ENCODE measurements around the gene ATP13A2.

Gene ATP13A2

GRCh38 chr1:17027403-17027802 is 15.7 kb upstream of the ATP13A2 start:
- H3K14ac ChIP-seq (ENCODE audit: low read length in 2 of 2) = no peak overlapping the region
- no peaks in the 10 kb centered on the region for H3K9me3 ChIP-seq (ENCODE audit: control insufficient read depth, low read length)
- H3K4me1 ChIP-seq (ENCODE audit: control insufficient read depth, insufficient read depth, low read depth, low read length) = no peaks in the 10 kb centered on the region
- H3K4me3 ChIP-seq (ENCODE audit: insufficient read depth in 1 of 2, low read depth in 1 of 2, low read length in 2 of 2) = no peak overlapping the region
- H3K18ac ChIP-seq (ENCODE audit: low read depth in 1 of 2, low read length in 2 of 2) = no peak overlapping the region
- H3K4ac ChIP-seq (ENCODE audit: low read depth in 1 of 2, low read length in 2 of 2) = no peak overlapping the region
- no peak overlapping the region for H3K27ac ChIP-seq (ENCODE audit: low read length, poor library complexity, severe bottlenecking)
- DNase-seq = no peak
- WGBS = 87% methylated on average over 4 of the region's 5 CpGs
- no peak overlapping the region for H2BK120ac ChIP-seq (ENCODE audit: low read depth, low read length)
- no peak overlapping the region for H2BK5ac ChIP-seq (ENCODE audit: low read depth, low read length, poor library complexity, severe bottlenecking)
- H3K36me3 ChIP-seq (ENCODE audit: control insufficient read depth in 1 of 2, insufficient read depth in 2 of 2, low read depth in 1 of 2, low read length in 2 of 2) = peaks cover 48 to 86% of the 10 kb centered on the region in 2 experiments
- no peak overlapping the region for H4K91ac ChIP-seq (ENCODE audit: low read length)
- no peak overlapping the region for H2BK15ac ChIP-seq (ENCODE audit: low read depth, poor library complexity, severe bottlenecking)
- no peak overlapping the region for H3K4me2 ChIP-seq (ENCODE audit: low read length, poor library complexity, severe bottlenecking)
- no peak overlapping the region for H2AFZ ChIP-seq (ENCODE audit: low read depth, low read length)
- peaks cover 17% of the 10 kb centered on the region for H3K79me1 ChIP-seq (replicated peaks; ENCODE audit: low read length, poor library complexity, severe bottlenecking)
- no peak overlapping the region for H3K9ac ChIP-seq (ENCODE audit: low read length)
- H3K23ac ChIP-seq (ENCODE audit: low read length in 2 of 2) = no peak overlapping the region
- H4K8ac ChIP-seq (ENCODE audit: low read length) = no peak overlapping the region
- H2BK12ac ChIP-seq (ENCODE audit: low read length in 2 of 2) = no peak overlapping the region
- no peaks in the 10 kb centered on the region for H3K27me3 ChIP-seq (ENCODE audit: control insufficient read depth in 1 of 2, insufficient read depth in 1 of 2, low read length in 2 of 2)
- H2AK5ac ChIP-seq (ENCODE audit: low read length, severe bottlenecking) = no peak overlapping the region

GRCh38 chr1:17024721-17025120 is 13.0 kb upstream of the ATP13A2 start:
- H3K27ac ChIP-seq (ENCODE audit: low read length, poor library complexity, severe bottlenecking) = no peak overlapping the region
- no peak overlapping the region for H3K18ac ChIP-seq (ENCODE audit: low read depth in 1 of 2, low read length in 2 of 2)
- H4K91ac ChIP-seq (ENCODE audit: low read length) = no peak overlapping the region
- H2BK12ac ChIP-seq (ENCODE audit: low read length in 2 of 2) = no peak overlapping the region
- no peak overlapping the region for H3K9ac ChIP-seq (ENCODE audit: low read length)
- H3K4me3 ChIP-seq (ENCODE audit: insufficient read depth in 1 of 2, low read depth in 1 of 2, low read length in 2 of 2) = no peak overlapping the region
- no peaks in the 10 kb centered on the region for H3K27me3 ChIP-seq (ENCODE audit: control insufficient read depth in 1 of 2, insufficient read depth in 1 of 2, low read length in 2 of 2)
- H3K4me2 ChIP-seq (ENCODE audit: low read length, poor library complexity, severe bottlenecking) = no peak overlapping the region
- H2BK5ac ChIP-seq (ENCODE audit: low read depth, low read length, poor library complexity, severe bottlenecking) = no peak overlapping the region
- no peak overlapping the region for H2BK15ac ChIP-seq (ENCODE audit: low read depth, poor library complexity, severe bottlenecking)
- 71% methylated on average over 1 of the region's 1 CpG for WGBS
- H3K36me3 ChIP-seq (ENCODE audit: control insufficient read depth in 1 of 2, insufficient read depth in 2 of 2, low read depth in 1 of 2, low read length in 2 of 2) = peaks cover 65 to 94% of the 10 kb centered on the region in 2 experiments
- H3K4ac ChIP-seq (ENCODE audit: low read depth in 1 of 2, low read length in 2 of 2) = no peak overlapping the region
- no peak overlapping the region for H2AK5ac ChIP-seq (ENCODE audit: low read length, severe bottlenecking)
- no peak overlapping the region for H3K14ac ChIP-seq (ENCODE audit: low read length in 2 of 2)
- H3K4me1 ChIP-seq (ENCODE audit: control insufficient read depth, insufficient read depth, low read depth, low read length) = no peaks in the 10 kb centered on the region
- no peak overlapping the region for H2BK120ac ChIP-seq (ENCODE audit: low read depth, low read length)
- H3K23ac ChIP-seq (ENCODE audit: low read length in 2 of 2) = no peak overlapping the region
- no peak overlapping the region for H4K8ac ChIP-seq (ENCODE audit: low read length)
- H3K9me3 ChIP-seq (ENCODE audit: control insufficient read depth, low read length) = no peaks in the 10 kb centered on the region
- no peak for DNase-seq
- no peak overlapping the region for H2AFZ ChIP-seq (ENCODE audit: low read depth, low read length)
- H3K79me1 ChIP-seq (replicated peaks; ENCODE audit: low read length, poor library complexity, severe bottlenecking) = peaks cover 18% of the 10 kb centered on the region

GRCh38 chr1:17023573-17023972 is 11.8 kb upstream of the ATP13A2 start:
- H3K18ac ChIP-seq (ENCODE audit: low read depth in 1 of 2, low read length in 2 of 2) = no peak overlapping the region
- H4K91ac ChIP-seq (ENCODE audit: low read length) = no peak overlapping the region
- H3K79me1 ChIP-seq (replicated peaks; ENCODE audit: low read length, poor library complexity, severe bottlenecking) = peaks cover 13% of the 10 kb centered on the region
- H2BK5ac ChIP-seq (ENCODE audit: low read depth, low read length, poor library complexity, severe bottlenecking) = no peak overlapping the region
- H3K23ac ChIP-seq (ENCODE audit: low read length in 2 of 2) = no peak overlapping the region
- no peak overlapping the region for H3K27ac ChIP-seq (ENCODE audit: low read length, poor library complexity, severe bottlenecking)
- no peak overlapping the region for H2BK15ac ChIP-seq (ENCODE audit: low read depth, poor library complexity, severe bottlenecking)
- H3K9me3 ChIP-seq (ENCODE audit: control insufficient read depth, low read length) = no peaks in the 10 kb centered on the region
- H4K8ac ChIP-seq (ENCODE audit: low read length) = no peak overlapping the region
- 90% methylated on average over 3 of the region's 3 CpGs for WGBS
- H2AFZ ChIP-seq (ENCODE audit: low read depth, low read length) = no peak overlapping the region
- H2BK12ac ChIP-seq (ENCODE audit: low read length in 2 of 2) = no peak overlapping the region
- H3K4me2 ChIP-seq (ENCODE audit: low read length, poor library complexity, severe bottlenecking) = no peak overlapping the region
- no peak overlapping the region for H3K14ac ChIP-seq (ENCODE audit: low read length in 2 of 2)
- H3K4ac ChIP-seq (ENCODE audit: low read depth in 1 of 2, low read length in 2 of 2) = no peak overlapping the region
- no peak overlapping the region for H3K9ac ChIP-seq (ENCODE audit: low read length)
- H2AK5ac ChIP-seq (ENCODE audit: low read length, severe bottlenecking) = no peak overlapping the region
- peaks cover 55 to 100% of the 10 kb centered on the region in 2 experiments for H3K36me3 ChIP-seq (ENCODE audit: control insufficient read depth in 1 of 2, insufficient read depth in 2 of 2, low read depth in 1 of 2, low read length in 2 of 2)
- no peak overlapping the region for H3K4me3 ChIP-seq (ENCODE audit: insufficient read depth in 1 of 2, low read depth in 1 of 2, low read length in 2 of 2)
- H2BK120ac ChIP-seq (ENCODE audit: low read depth, low read length) = no peak overlapping the region
- no peaks in the 10 kb centered on the region for H3K4me1 ChIP-seq (ENCODE audit: control insufficient read depth, insufficient read depth, low read depth, low read length)
- no peaks in the 10 kb centered on the region for H3K27me3 ChIP-seq (ENCODE audit: control insufficient read depth in 1 of 2, insufficient read depth in 1 of 2, low read length in 2 of 2)
- no peak for DNase-seq

- H2BK120ac ChIP-seq (ENCODE audit: low read depth, low read length) = no peak overlapping the region
- H2BK15ac ChIP-seq (ENCODE audit: low read depth, poor library complexity, severe bottlenecking) = no peak overlapping the region
- no peaks in the 10 kb centered on the region for H3K9me3 ChIP-seq (ENCODE audit: control insufficient read depth, low read length)
Observed at GRCh38 chr1:17023102-17023501, 11.4 kb upstream of the ATP13A2 start.

More at GRCh38 chr1:17023102-17023501, 11.4 kb upstream of the ATP13A2 start:
- H3K4me3 ChIP-seq (ENCODE audit: insufficient read depth in 1 of 2, low read depth in 1 of 2, low read length in 2 of 2) = no peak overlapping the region
- H3K4me1 ChIP-seq (ENCODE audit: control insufficient read depth, insufficient read depth, low read depth, low read length) = peaks cover 2% of the 10 kb centered on the region
- 87% methylated on average over 3 of the region's 4 CpGs for WGBS
- no peak overlapping the region for H2AK5ac ChIP-seq (ENCODE audit: low read length, severe bottlenecking)
- DNase-seq = no peak
- H3K9ac ChIP-seq (ENCODE audit: low read length) = no peak overlapping the region
- H3K23ac ChIP-seq (ENCODE audit: low read length in 2 of 2) = no peak overlapping the region
- no peak overlapping the region for H3K4me2 ChIP-seq (ENCODE audit: low read length, poor library complexity, severe bottlenecking)
- no peak overlapping the region for H3K4ac ChIP-seq (ENCODE audit: low read depth in 1 of 2, low read length in 2 of 2)
- no peak overlapping the region for H4K8ac ChIP-seq (ENCODE audit: low read length)
- H4K91ac ChIP-seq (ENCODE audit: low read length) = no peak overlapping the region
- no peak overlapping the region for H3K14ac ChIP-seq (ENCODE audit: low read length in 2 of 2)
- H3K18ac ChIP-seq (ENCODE audit: low read depth in 1 of 2, low read length in 2 of 2) = no peak overlapping the region
- H3K79me1 ChIP-seq (replicated peaks; ENCODE audit: low read length, poor library complexity, severe bottlenecking) = peaks cover 12% of the 10 kb centered on the region
- no peak overlapping the region for H2BK5ac ChIP-seq (ENCODE audit: low read depth, low read length, poor library complexity, severe bottlenecking)
- H3K27me3 ChIP-seq (ENCODE audit: control insufficient read depth in 1 of 2, insufficient read depth in 1 of 2, low read length in 2 of 2) = no peaks in the 10 kb centered on the region
- H2BK12ac ChIP-seq (ENCODE audit: low read length in 2 of 2) = no peak overlapping the region
- no peak overlapping the region for H3K27ac ChIP-seq (ENCODE audit: low read length, poor library complexity, severe bottlenecking)
- H3K36me3 ChIP-seq (ENCODE audit: control insufficient read depth in 1 of 2, insufficient read depth in 2 of 2, low read depth in 1 of 2, low read length in 2 of 2) = peaks cover 57 to 100% of the 10 kb centered on the region in 2 experiments
- no peak overlapping the region for H2AFZ ChIP-seq (ENCODE audit: low read depth, low read length)

Data from mesenchymal stem cell (in vitro differentiated cells and primary cell).